ENCODE data around the gene ENOX1.

The ENOX1 gene

DNA sequence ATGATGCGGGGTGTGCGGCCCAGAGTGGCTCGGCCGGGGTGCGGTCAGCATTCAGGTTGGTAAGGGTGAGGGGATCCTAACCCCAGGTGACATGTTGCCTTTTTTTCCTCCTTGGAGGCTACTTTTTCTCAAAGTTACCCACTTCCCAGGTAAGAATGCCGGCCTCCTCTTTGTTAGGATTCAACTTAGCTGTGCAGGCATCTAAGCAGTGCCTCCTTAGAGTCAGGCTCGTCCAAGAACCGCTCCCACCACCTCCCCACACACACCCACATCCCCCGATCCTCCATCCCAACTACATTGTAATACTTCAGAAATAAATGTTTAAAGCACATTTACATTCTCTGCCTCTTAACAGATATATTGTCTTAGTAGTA is 733 bp upstream of the ENOX1 start:
- Histone ChIP-seq H3K27ac (ENCODE audit: low read depth, low read length) (no peak overlapping the region), H3K9ac (ENCODE audit: low read depth in 1 of 2, low read length in 2 of 2) (no peak overlapping the region), H3K9me3 (ENCODE audit: control insufficient read depth in 1 of 2, low read length in 2 of 2) (no peaks in the 10 kb centered on the region), H3K4me3 (ENCODE audit: low read depth in 1 of 2, low read length in 2 of 2) (peak overlapping the region; percentile 61 to 67), H3K27me3 (ENCODE audit: control insufficient read depth in 1 of 2, insufficient read depth in 2 of 2, low read length in 2 of 2) (peaks cover 0 to 14% of the 10 kb centered on the region in 2 donors), H3K4me1 (ENCODE audit: control insufficient read depth in 1 of 2, insufficient read depth in 2 of 2, low read length in 2 of 2) (peaks cover 8 to 9% of the 10 kb centered on the region in 2 donors), H3K36me3 (ENCODE audit: control insufficient read depth in 1 of 2, insufficient read depth in 2 of 2, low read length in 2 of 2) (no peaks in the 10 kb centered on the region)

DNA sequence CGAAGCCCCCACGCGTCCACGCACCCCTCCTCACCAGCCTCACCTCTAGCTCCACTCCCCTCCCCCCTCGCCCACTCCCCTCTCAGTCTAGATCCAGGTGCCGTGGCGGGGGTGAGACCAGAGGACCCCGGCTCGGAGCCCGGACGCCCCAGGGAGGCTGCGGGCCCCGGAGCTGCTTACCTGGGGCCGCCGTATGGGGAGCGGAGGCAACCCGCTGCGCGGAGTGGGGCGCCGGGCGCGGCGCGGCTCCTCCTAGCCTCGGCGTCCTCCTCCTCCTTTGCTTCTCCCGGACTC is 353 bp downstream of the ENOX1 start:
- no peak overlapping the region for H3K27ac ChIP-seq (ENCODE audit: low read depth, low read length)
- H3K36me3 ChIP-seq (ENCODE audit: control insufficient read depth in 1 of 2, insufficient read depth in 2 of 2, low read length in 2 of 2) = no peaks in the 10 kb centered on the region
- H3K27me3 ChIP-seq (ENCODE audit: control insufficient read depth in 1 of 2, insufficient read depth in 2 of 2, low read length in 2 of 2) = peaks cover 0 to 14% of the 10 kb centered on the region in 2 donors
- H3K4me1 ChIP-seq (ENCODE audit: control insufficient read depth in 1 of 2, insufficient read depth in 2 of 2, low read length in 2 of 2) = peaks cover 8 to 9% of the 10 kb centered on the region in 2 donors
- no peaks in the 10 kb centered on the region for H3K9me3 ChIP-seq (ENCODE audit: control insufficient read depth in 1 of 2, low read length in 2 of 2)
- no peak overlapping the region for H3K9ac ChIP-seq (ENCODE audit: low read depth in 1 of 2, low read length in 2 of 2)
- H3K4me3 ChIP-seq (ENCODE audit: low read depth in 1 of 2, low read length in 2 of 2) = peak overlapping the region; percentile 61 to 67

DNA sequence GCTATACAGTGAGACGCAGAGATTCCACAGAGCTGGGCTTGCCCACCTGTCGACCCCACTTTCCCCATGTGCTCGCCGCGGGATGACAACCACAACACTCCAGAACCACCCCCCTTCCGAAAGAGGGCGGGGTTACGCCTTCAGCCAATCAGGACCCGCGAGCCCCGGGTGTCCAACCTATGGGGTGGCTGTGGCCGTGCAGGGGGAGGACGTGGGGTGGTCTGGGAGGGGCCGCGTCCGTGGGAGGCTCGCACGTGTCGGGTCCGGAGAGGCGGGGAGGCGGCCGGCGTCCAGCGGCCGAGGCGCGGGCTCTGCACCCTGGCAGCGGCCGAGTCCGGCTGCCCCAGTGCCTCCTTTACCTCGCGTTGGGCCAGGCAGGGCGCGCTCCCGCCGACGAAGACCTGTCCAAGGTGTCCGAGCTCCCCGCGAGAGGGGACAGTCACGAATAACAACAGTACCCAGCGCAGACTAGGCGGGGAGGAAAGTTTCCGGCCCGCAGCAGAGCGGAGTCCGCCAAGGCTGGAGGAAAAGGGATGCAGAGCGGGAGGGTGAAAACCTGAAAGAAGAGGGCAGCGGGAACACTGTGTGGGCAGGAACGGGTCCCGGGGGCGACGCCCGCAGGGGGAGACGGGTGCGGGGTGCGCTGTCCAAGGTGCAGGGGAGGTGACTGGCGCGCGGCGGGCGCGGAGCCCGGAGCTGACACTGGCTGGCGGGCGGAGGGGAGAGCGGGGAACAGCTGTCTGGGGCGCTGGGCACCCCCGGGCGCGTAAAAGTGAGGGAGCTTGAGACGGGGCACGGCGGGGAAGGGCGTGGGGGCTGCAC is 911 bp downstream of the ENOX1 start:
- no peak overlapping the region for H3K27ac ChIP-seq (ENCODE audit: low read depth, low read length)
- no peaks in the 10 kb centered on the region for H3K9me3 ChIP-seq (ENCODE audit: control insufficient read depth in 1 of 2, low read length in 2 of 2)
- no peak overlapping the region for H3K9ac ChIP-seq (ENCODE audit: low read depth in 1 of 2, low read length in 2 of 2)
- peaks cover 0 to 14% of the 10 kb centered on the region in 2 donors for H3K27me3 ChIP-seq (ENCODE audit: control insufficient read depth in 1 of 2, insufficient read depth in 2 of 2, low read length in 2 of 2)
- H3K36me3 ChIP-seq (ENCODE audit: control insufficient read depth in 1 of 2, insufficient read depth in 2 of 2, low read length in 2 of 2) = no peaks in the 10 kb centered on the region
- H3K4me1 ChIP-seq (ENCODE audit: control insufficient read depth in 1 of 2, insufficient read depth in 2 of 2, low read length in 2 of 2) = peaks cover 8 to 9% of the 10 kb centered on the region in 2 donors
- peak overlapping the region; percentile 61 to 67 for H3K4me3 ChIP-seq (ENCODE audit: low read depth in 1 of 2, low read length in 2 of 2)

DNA sequence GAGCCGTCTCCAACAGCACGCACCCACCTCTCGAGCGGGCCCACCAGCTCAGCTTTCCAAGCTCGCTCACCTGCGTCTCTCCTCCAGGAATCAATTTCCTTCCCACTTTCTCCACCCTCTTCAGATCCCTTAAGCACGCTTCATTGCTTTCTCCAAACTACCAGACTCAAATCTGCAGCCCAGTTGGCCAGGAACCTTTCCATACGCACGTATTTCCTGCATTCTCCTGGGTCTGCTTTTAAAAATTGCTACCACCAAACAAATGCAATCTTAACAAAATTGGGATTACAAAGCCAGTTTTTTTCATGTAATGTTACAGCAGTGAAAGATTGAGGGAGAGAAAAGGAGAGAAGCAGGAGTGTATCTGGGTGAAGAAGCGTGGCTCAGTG is 1.5 kb downstream of the ENOX1 start:
- Histone ChIP-seq H3K27me3 (ENCODE audit: control insufficient read depth in 1 of 2, insufficient read depth in 2 of 2, low read length in 2 of 2) (peaks cover 0 to 14% of the 10 kb centered on the region in 2 donors), H3K36me3 (ENCODE audit: control insufficient read depth in 1 of 2, insufficient read depth in 2 of 2, low read length in 2 of 2) (no peaks in the 10 kb centered on the region), H3K9ac (ENCODE audit: low read depth in 1 of 2, low read length in 2 of 2) (no peak overlapping the region), H3K27ac (ENCODE audit: low read depth, low read length) (no peak overlapping the region), H3K9me3 (ENCODE audit: control insufficient read depth in 1 of 2, low read length in 2 of 2) (no peaks in the 10 kb centered on the region), H3K4me1 (ENCODE audit: control insufficient read depth in 1 of 2, insufficient read depth in 2 of 2, low read length in 2 of 2) (peaks cover 8 to 9% of the 10 kb centered on the region in 2 donors), H3K4me3 (ENCODE audit: low read depth in 1 of 2, low read length in 2 of 2) (peak overlapping the region; percentile 61 to 67)

DNA sequence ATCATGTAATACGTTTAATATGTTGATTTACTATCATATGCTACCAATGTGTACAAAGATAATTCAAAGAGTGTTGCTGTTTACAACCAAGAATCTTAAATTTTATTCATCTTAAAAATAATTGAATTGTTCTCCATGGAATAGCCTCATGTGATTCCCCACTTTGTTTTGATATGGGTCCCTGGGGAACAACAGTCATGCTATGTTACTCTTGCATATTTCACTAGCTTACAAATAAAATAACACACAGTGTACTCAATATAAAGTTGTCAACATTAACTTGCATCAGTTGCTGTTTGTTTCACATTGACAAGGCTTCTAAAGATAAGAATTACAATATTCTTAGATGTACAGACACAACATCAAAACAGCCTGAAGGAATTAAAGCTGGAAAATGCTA is 2.3 kb downstream of the ENOX1 start:
- Histone ChIP-seq H3K9ac (ENCODE audit: low read depth in 1 of 2, low read length in 2 of 2) (no peak overlapping the region), H3K36me3 (ENCODE audit: control insufficient read depth in 1 of 2, insufficient read depth in 2 of 2, low read length in 2 of 2) (no peaks in the 10 kb centered on the region), H3K27me3 (ENCODE audit: control insufficient read depth in 1 of 2, insufficient read depth in 2 of 2, low read length in 2 of 2) (peaks cover 0 to 14% of the 10 kb centered on the region in 2 donors), H3K4me1 (ENCODE audit: control insufficient read depth in 1 of 2, insufficient read depth in 2 of 2, low read length in 2 of 2) (peaks cover 8 to 9% of the 10 kb centered on the region in 2 donors), H3K4me3 (ENCODE audit: low read depth in 1 of 2, low read length in 2 of 2) (no peak overlapping the region), H3K9me3 (ENCODE audit: control insufficient read depth in 1 of 2, low read length in 2 of 2) (no peaks in the 10 kb centered on the region), H3K27ac (ENCODE audit: low read depth, low read length) (no peak overlapping the region)

DNA sequence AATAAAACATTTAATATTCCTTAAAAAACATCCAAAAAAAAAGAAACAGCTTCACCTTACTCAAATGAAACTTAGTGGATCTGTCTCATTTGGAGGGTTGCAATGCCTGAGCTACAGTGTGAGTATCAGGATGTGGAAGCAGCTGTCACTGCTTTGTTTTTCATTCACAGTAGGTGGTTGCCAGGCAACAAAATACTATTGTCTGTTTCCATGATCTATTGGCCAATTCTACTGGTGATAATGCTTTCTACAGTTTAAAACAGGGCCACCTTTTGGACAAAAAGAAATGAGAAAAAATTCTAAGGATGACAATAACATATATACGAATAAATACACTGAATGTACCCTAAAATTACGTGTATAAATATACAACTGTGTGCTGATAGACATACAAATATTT is 3.0 kb downstream of the ENOX1 start:
- Histone ChIP-seq H3K9ac (ENCODE audit: low read depth in 1 of 2, low read length in 2 of 2) (no peak overlapping the region), H3K9me3 (ENCODE audit: control insufficient read depth in 1 of 2, low read length in 2 of 2) (no peaks in the 10 kb centered on the region), H3K4me3 (ENCODE audit: low read depth in 1 of 2, low read length in 2 of 2) (no peak overlapping the region), H3K36me3 (ENCODE audit: control insufficient read depth in 1 of 2, insufficient read depth in 2 of 2, low read length in 2 of 2) (no peaks in the 10 kb centered on the region), H3K27ac (ENCODE audit: low read depth, low read length) (no peak overlapping the region), H3K27me3 (ENCODE audit: control insufficient read depth in 1 of 2, insufficient read depth in 2 of 2, low read length in 2 of 2) (peaks cover 0 to 11% of the 10 kb centered on the region in 2 donors), H3K4me1 (ENCODE audit: control insufficient read depth in 1 of 2, insufficient read depth in 2 of 2, low read length in 2 of 2) (peaks cover 8 to 9% of the 10 kb centered on the region in 2 donors)

DNA sequence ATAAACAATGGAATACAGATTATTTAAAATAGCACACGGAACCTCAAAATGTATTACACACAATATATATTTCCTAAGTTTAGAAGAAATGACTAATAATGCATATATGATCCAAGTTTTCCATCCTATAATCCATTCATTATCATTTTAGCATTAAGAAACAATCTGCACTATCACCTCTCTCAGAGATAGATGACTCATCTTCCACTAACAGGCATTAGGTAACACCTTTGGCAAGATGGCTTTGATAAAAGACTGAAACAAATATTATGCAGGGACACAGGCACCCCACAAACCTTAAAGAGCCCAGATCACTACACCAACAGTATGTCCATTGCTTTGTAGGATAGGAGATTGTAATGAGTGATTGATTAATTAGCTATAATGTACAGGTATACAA is 4.1 kb downstream of the ENOX1 start:
- Histone ChIP-seq H3K4me3 (ENCODE audit: low read depth in 1 of 2, low read length in 2 of 2) (no peak overlapping the region), H3K9me3 (ENCODE audit: control insufficient read depth in 1 of 2, low read length in 2 of 2) (no peaks in the 10 kb centered on the region), H3K36me3 (ENCODE audit: control insufficient read depth in 1 of 2, insufficient read depth in 2 of 2, low read length in 2 of 2) (no peaks in the 10 kb centered on the region), H3K27me3 (ENCODE audit: control insufficient read depth in 1 of 2, insufficient read depth in 2 of 2, low read length in 2 of 2) (peaks cover 0 to 6% of the 10 kb centered on the region in 2 donors), H3K9ac (ENCODE audit: low read depth in 1 of 2, low read length in 2 of 2) (no peak overlapping the region), H3K27ac (ENCODE audit: low read depth, low read length) (no peak overlapping the region), H3K4me1 (ENCODE audit: control insufficient read depth in 1 of 2, insufficient read depth in 2 of 2, low read length in 2 of 2) (peaks cover 5 to 9% of the 10 kb centered on the region in 2 donors)

DNA sequence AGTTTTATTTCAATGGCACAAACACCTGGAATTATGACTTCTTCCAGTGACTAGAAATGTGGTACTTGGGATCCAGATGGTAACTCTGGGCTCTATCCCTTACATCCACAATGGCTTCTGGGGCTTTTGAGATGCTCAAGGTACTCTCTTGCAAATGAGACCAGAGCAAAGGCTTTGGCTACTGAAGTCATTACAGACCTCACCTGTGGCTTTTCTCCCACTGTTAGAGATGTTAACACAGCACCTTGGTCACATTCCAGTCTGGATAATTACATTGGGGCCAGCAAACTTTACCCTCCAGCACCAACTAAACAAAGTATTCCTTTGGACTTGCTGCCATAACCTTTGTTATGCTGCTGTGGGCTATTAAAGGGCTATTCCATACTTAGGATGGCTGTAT is 6.1 kb downstream of the ENOX1 start:
- H3K36me3 ChIP-seq (ENCODE audit: control insufficient read depth in 1 of 2, insufficient read depth in 2 of 2, low read length in 2 of 2) = no peaks in the 10 kb centered on the region
- H3K9ac ChIP-seq (ENCODE audit: low read depth in 1 of 2, low read length in 2 of 2) = no peak overlapping the region
- H3K4me1 ChIP-seq (ENCODE audit: control insufficient read depth in 1 of 2, insufficient read depth in 2 of 2, low read length in 2 of 2) = peaks cover 0 to 4% of the 10 kb centered on the region in 2 donors
- H3K27ac ChIP-seq (ENCODE audit: low read depth, low read length) = no peak overlapping the region
- H3K27me3 ChIP-seq (ENCODE audit: control insufficient read depth in 1 of 2, insufficient read depth in 2 of 2, low read length in 2 of 2) = peaks cover 0 to 4% of the 10 kb centered on the region in 2 donors
- no peak overlapping the region for H3K4me3 ChIP-seq (ENCODE audit: low read depth in 1 of 2, low read length in 2 of 2)
- H3K9me3 ChIP-seq (ENCODE audit: control insufficient read depth in 1 of 2, low read length in 2 of 2) = no peaks in the 10 kb centered on the region

DNA sequence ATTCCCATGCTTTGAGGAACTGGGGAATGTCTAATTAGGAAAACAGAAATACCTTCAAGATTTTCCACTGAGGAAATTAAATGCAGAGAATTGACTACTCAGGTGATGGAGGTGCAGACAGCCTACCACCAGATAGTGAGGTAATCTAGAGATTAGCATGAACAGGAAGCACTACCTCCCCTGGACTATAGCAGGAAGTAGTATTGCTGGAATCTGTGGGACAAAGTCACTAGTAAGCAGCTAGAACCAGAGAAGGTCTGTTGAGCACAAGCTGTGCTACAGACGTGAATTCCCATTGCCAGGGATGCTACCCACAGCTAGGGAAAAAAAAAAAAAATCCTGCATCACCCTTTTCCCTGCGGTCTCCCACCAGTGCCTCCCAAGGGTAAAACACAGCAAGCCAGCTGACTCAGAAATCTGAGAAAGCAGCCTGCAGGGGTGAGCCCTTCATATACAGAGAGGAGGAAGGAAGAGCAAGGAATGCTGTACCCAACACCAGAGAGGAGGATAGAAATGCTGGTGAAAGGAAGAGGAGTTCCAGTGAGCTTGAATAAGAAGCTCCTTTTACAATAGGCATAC is 10.2 kb downstream of the ENOX1 start:
- no peaks in the 10 kb centered on the region for H3K27me3 ChIP-seq (ENCODE audit: control insufficient read depth in 1 of 2, insufficient read depth in 2 of 2, low read length in 2 of 2)
- no peak overlapping the region for H3K9ac ChIP-seq (ENCODE audit: low read depth in 1 of 2, low read length in 2 of 2)
- H3K27ac ChIP-seq (ENCODE audit: low read depth, low read length) = no peak overlapping the region
- no peaks in the 10 kb centered on the region for H3K4me1 ChIP-seq (ENCODE audit: control insufficient read depth in 1 of 2, insufficient read depth in 2 of 2, low read length in 2 of 2)
- H3K9me3 ChIP-seq (ENCODE audit: control insufficient read depth in 1 of 2, low read length in 2 of 2) = no peaks in the 10 kb centered on the region
- H3K4me3 ChIP-seq (ENCODE audit: low read depth in 1 of 2, low read length in 2 of 2) = no peak overlapping the region
- H3K36me3 ChIP-seq (ENCODE audit: control insufficient read depth in 1 of 2, insufficient read depth in 2 of 2, low read length in 2 of 2) = no peaks in the 10 kb centered on the region

DNA sequence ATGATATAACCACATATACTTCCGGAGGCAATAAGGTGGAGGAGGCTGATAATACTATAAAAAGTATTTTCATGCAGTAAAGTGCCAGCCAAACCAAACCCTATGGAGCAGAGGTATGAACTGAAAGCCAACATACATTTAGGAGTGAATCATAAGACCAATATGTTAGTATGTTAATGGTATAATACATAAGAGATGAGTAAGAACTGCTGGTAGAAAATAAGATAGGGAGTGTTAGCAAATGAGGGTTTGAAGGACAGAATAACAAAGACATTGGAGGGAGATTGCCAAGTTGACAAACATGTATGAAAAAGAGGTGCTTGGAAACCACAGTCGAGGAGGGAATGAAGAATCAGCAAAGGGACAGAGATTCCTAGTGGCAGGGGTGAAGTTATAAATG is 10.8 kb downstream of the ENOX1 start:
- no peak overlapping the region for H3K9ac ChIP-seq (ENCODE audit: low read depth in 1 of 2, low read length in 2 of 2)
- H3K9me3 ChIP-seq (ENCODE audit: control insufficient read depth in 1 of 2, low read length in 2 of 2) = no peaks in the 10 kb centered on the region
- no peaks in the 10 kb centered on the region for H3K4me1 ChIP-seq (ENCODE audit: control insufficient read depth in 1 of 2, insufficient read depth in 2 of 2, low read length in 2 of 2)
- H3K27ac ChIP-seq (ENCODE audit: low read depth, low read length) = no peak overlapping the region
- H3K36me3 ChIP-seq (ENCODE audit: control insufficient read depth in 1 of 2, insufficient read depth in 2 of 2, low read length in 2 of 2) = no peaks in the 10 kb centered on the region
- no peaks in the 10 kb centered on the region for H3K27me3 ChIP-seq (ENCODE audit: control insufficient read depth in 1 of 2, insufficient read depth in 2 of 2, low read length in 2 of 2)
- no peak overlapping the region for H3K4me3 ChIP-seq (ENCODE audit: low read depth in 1 of 2, low read length in 2 of 2)

Data from duodenal mucosa (tissue), 2 donors.